Vagina (tissue), 2 donors: ENCODE measurements around the gene EARS2.

Source experiments
- CTCF ChIP-seq, 3 experiments: fragments of 450-650 bp in 2 of 3; fragments of 200-600 bp in 1 of 3; sonication (generic) in 1 of 3; IDR thresholded peaks; one replicate each; pipeline ENCODE4 v1.5.1; 2017 to 2019; ENCODE audit warnings: antibody characterized with exemption in 3 of 3, mild to moderate bottlenecking in 2 of 3, moderate library complexity in 2 of 3
- POLR2AphosphoS5 ChIP-seq, 2 donors: sonication (generic); formaldehyde crosslinking; IDR thresholded peaks; one replicate each; pipeline ENCODE4 v1.9.0; 2017; ENCODE audit warnings: antibody characterized with exemption in 2 of 2, mild to moderate bottlenecking in 2 of 2, low read depth in 1 of 2; ENCODE audit not compliant: insufficient read depth in 1 of 2

GRCh38 chr16:23505180-23505665, 51.9 kb downstream of the EARS2 start:
- no peak for TF ChIP-seq CTCF (IDR thresholded peaks at IDR 0.05)
- peak in 1 of 2 donors; percentile 1 for TF ChIP-seq POLR2AphosphoS5 (IDR thresholded peaks at IDR 0.05; ENCODE audit: insufficient read depth in 1 of 2, low read depth in 1 of 2)
